Measurements from ENCODE around the gene ENTPD6. TPM values are rescaled to one million over a fixed set of nuclear protein-coding genes. Genes with fewer than 3 reads are reported as not detected.

ENTPD6 gene
- total RNA-seq, 4 donors from 2014 or later, result 20.7 to 47.2 (median 30.7) TPM

DNA sequence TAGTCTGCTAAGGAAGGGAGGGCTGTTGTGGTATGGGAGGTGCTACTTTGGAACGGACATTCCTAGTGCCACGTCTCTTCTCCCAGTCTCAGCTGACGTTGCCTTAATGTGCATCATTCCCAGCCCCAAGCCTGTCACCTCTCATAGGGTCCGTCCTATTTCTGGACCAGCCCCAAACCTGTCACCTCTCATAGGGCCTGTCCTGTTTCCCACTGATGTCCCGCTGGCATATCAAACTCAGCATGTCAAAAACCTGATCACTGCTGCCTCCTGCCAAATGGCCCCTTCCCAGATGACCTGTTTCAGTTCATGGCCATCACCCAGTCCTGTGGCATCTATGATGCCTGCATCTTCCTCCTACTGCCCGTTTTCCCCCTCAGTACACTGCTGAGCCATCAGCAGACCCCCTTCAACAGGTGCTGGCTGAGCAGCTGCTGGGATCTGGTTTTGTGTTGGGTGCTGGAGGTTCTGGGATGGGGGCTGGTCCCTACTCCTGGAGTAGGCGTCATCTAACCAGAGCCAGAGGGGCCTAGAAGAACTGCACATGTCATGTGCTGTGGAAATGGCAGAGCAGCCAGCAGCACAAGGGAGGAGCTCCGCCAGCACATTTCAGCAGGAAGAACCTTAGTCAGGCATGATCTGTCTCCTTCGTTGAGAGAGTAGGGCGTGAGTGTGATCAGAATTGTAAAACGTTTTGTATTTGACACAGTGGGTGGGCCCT is 3.3 kb downstream of the ENTPD6 start:
- Histone ChIP-seq H3K4me3 (no peak overlapping the region), H3K36me3 (no peaks in the 10 kb centered on the region), H3K9me3 (no peaks in the 10 kb centered on the region), H3K4me1 (no peaks in the 10 kb centered on the region), H3K27me3 (no peaks in the 10 kb centered on the region), H3K27ac (no peak overlapping the region)
- DNase-seq, result no peak
- no peak for TF ChIP-seq POLR2A (IDR thresholded peaks at IDR 0.05)
- TF ChIP-seq, protein P1, sequence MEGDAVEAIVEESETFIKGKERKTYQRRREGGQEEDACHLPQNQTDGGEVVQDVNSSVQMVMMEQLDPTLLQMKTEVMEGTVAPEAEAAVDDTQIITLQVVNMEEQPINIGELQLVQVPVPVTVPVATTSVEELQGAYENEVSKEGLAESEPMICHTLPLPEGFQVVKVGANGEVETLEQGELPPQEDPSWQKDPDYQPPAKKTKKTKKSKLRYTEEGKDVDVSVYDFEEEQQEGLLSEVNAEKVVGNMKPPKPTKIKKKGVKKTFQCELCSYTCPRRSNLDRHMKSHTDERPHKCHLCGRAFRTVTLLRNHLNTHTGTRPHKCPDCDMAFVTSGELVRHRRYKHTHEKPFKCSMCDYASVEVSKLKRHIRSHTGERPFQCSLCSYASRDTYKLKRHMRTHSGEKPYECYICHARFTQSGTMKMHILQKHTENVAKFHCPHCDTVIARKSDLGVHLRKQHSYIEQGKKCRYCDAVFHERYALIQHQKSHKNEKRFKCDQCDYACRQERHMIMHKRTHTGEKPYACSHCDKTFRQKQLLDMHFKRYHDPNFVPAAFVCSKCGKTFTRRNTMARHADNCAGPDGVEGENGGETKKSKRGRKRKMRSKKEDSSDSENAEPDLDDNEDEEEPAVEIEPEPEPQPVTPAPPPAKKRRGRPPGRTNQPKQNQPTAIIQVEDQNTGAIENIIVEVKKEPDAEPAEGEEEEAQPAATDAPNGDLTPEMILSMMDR (IDR thresholded peaks at IDR 0.05), result no peak
- intact Hi-C loops (cut with DNase I; ENCODE audit: low total_unique reads), result no loop called here

DNA sequence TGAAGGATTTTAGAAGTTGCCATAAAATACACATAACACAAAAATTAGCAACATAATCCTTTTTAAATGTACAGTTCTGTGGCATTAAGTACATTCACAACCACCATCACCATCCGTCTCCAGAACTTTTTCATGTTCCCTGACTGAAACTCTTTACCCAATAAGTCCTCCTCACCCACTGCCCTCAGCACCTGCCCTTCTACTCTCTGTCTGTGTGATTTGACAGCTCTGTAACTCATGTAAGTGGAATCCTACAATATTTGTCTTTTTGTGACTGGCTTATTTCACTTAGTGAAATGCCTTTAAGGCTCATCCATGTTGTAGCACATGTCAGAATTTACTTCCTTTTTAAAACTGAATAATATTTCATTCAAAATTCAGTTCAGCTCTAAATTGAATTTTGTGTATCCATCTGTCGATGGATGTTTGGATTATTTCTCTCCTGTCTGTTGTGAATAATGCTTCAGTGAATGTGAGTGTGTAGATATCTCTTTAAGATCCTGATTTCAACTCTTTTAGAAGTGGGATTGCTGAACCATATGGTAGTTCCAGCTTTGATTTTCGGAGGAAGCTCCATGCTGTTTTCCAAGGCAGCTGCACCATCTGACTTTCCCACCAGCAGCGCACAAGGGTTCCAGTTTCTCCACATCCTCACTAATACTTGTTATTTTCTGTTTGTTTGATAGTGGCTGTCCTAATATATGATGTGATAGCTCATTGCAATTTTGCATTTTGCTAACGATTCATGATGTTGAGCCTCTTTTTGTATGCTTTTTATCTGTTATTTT is 4.2 kb downstream of the ENTPD6 start:
- intact Hi-C loops (cut with DNase I; ENCODE audit: low total_unique reads), result no loop called here
- no peak overlapping the region for H3K27ac ChIP-seq
- H3K36me3 ChIP-seq, result no peaks in the 10 kb centered on the region
- no peaks in the 10 kb centered on the region for H3K27me3 ChIP-seq
- no peak overlapping the region for H3K4me3 ChIP-seq
- no peaks in the 10 kb centered on the region for H3K9me3 ChIP-seq
- TF ChIP-seq, protein P1 (IDR thresholded peaks at IDR 0.05), result no peak
- TF ChIP-seq POLR2A (IDR thresholded peaks at IDR 0.05), result no peak
- DNase-seq, result no peak
- H3K4me1 ChIP-seq, result no peaks in the 10 kb centered on the region

DNA sequence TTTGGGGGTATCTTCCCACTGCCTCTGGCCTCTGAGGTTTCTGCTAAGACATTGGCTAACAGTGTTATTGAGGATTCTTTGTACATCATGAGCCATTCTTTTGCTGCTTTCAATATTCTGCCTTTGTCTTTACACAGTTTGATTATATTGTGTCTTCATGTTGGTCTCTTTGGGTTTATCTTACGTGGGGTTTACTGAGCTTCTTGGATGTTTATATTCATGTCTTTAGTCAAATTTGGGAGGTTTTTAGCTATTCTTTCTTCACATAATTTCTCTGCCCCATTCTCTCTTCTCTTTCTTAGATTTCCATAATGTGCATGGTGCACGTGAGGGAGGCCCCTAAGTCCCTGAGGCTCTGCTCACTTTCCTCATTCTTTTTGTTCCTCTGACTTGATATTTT is 7.6 kb downstream of the ENTPD6 start:
- intact Hi-C loops (cut with DNase I; ENCODE audit: low total_unique reads), result no loop called here
- no peak overlapping the region for H3K27ac ChIP-seq
- H3K4me3 ChIP-seq, result no peak overlapping the region

DNA sequence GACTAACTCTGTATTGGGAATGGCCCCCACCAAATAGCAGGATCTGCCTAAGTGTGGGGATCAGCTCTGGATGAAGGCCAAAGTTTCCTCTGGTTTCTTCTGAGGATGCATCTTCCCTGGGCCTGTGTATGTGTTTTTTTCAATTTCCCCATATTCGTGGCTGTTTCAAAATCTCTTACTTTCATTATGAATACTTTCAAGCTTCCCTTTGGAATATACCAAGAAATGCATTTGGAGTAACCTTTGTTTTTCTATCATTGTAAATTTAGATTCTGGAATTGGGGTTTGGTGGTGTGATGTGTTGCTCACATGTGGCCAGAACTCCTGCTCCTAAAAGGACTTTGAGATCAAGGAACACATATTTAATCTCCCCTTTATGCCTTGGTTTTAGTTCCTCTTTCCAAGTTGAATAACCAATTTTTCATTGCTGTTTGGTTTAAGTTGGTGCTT is 8.4 kb downstream of the ENTPD6 start:
- DNase-seq, result no peak

More for the DNA sequence above, 7.6 kb downstream of the ENTPD6 start:
- Histone ChIP-seq H3K36me3 (no peaks in the 10 kb centered on the region), H3K27me3 (no peaks in the 10 kb centered on the region), H3K4me1 (no peaks in the 10 kb centered on the region), H3K9me3 (no peaks in the 10 kb centered on the region)
- no peak for TF ChIP-seq POLR2A (IDR thresholded peaks at IDR 0.05)
- TF ChIP-seq, protein P1 (IDR thresholded peaks at IDR 0.05), result no peak
- DNase-seq, result no peak

More for the DNA sequence above, 8.4 kb downstream of the ENTPD6 start:
- H3K27me3 ChIP-seq, result no peaks in the 10 kb centered on the region
- no peaks in the 10 kb centered on the region for H3K36me3 ChIP-seq
- no peak overlapping the region for H3K27ac ChIP-seq
- H3K4me1 ChIP-seq, result no peaks in the 10 kb centered on the region
- H3K4me3 ChIP-seq, result no peak overlapping the region
- H3K9me3 ChIP-seq, result no peaks in the 10 kb centered on the region
- intact Hi-C loops (cut with DNase I; ENCODE audit: low total_unique reads), result no loop called here
- no peak for TF ChIP-seq POLR2A (IDR thresholded peaks at IDR 0.05)
- TF ChIP-seq, protein P1 (IDR thresholded peaks at IDR 0.05), result no peak

All from uterus (tissue), 4 donors.